ENCODE data around the gene NRG4.

DNA sequence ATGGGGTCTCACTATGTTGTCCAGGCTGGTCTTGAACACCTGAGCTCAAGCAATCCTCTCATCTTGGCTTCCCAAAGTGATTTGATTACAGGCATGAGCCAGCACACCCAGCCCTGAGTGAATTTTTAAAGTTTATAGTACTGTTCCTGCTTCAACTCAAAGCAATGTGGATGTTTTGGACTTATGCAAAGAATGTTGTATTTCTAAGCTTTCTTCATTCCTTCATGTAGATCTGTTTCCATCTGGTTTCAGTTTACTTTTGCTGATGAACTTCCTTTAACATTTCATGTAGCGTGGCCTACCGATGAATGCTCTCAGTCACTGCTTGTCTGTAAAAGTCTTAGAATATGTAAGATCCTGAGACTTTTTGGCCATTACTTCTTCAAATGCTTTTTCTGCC lies 23.2 kb downstream of the NRG4 start:
- TF ChIP-seq, protein P1, sequence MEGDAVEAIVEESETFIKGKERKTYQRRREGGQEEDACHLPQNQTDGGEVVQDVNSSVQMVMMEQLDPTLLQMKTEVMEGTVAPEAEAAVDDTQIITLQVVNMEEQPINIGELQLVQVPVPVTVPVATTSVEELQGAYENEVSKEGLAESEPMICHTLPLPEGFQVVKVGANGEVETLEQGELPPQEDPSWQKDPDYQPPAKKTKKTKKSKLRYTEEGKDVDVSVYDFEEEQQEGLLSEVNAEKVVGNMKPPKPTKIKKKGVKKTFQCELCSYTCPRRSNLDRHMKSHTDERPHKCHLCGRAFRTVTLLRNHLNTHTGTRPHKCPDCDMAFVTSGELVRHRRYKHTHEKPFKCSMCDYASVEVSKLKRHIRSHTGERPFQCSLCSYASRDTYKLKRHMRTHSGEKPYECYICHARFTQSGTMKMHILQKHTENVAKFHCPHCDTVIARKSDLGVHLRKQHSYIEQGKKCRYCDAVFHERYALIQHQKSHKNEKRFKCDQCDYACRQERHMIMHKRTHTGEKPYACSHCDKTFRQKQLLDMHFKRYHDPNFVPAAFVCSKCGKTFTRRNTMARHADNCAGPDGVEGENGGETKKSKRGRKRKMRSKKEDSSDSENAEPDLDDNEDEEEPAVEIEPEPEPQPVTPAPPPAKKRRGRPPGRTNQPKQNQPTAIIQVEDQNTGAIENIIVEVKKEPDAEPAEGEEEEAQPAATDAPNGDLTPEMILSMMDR (IDR thresholded peaks at IDR 0.05): no peak
- no peak for TF ChIP-seq POLR2AphosphoS5 (IDR thresholded peaks at IDR 0.05)
- TF ChIP-seq POLR2A (IDR thresholded peaks at IDR 0.05): no peak

Data from gastroesophageal sphincter (tissue), 3 donors.